Heart left ventricle (tissue), 16 donors: ENCODE results near the gene DAB2IP. TPM values are rescaled to one million over a fixed set of nuclear protein-coding genes. Genes with fewer than 3 reads are reported as not detected.
A peak's percentile ranks its signal among the peaks of the same experiment; 100 is the strongest.

Experiments used
- ATAC-seq, 4 donors: fragments of 200-7000 bp; cut with Tn5 transposase; one replicate each; pipeline ENCODE4 v1.9.1; 2020 to 2022; ENCODE audit warnings: moderate library complexity in 4 of 4, mild to moderate bottlenecking in 3 of 4, moderate number of reproducible peaks in 1 of 4
- DNase-seq, 5 donors: peaks; one replicate each; pipeline ENCODE4 v3.0.0-alpha.2; 2020
- H3K27ac ChIP-seq, 12 donors: fragments of 200-600 bp; sonication (generic) in 4 of 12; one replicate each; pipeline versions ENCODE4 v1.5.0 to v1.8.0; 2016 to 2022; ENCODE audit warnings: mild to moderate bottlenecking in 2 of 12
- H3K27me3 ChIP-seq, 9 donors: fragments of 200-600 bp; sonication (generic) in 2 of 9; one replicate each; pipeline versions ENCODE4 v1.5.1 to v1.8.0; 2016 to 2022; ENCODE audit warnings: mild to moderate bottlenecking in 3 of 9
- H3K36me3 ChIP-seq, 9 donors: fragments of 200-600 bp; sonication (generic) in 2 of 9; one replicate each; pipeline versions ENCODE4 v1.5.0 to v1.8.0; 2018 to 2022; ENCODE audit warnings: mild to moderate bottlenecking in 2 of 9
- H3K4me1 ChIP-seq, 12 donors: fragments of 200-600 bp; sonication (generic) in 4 of 12; one replicate each; pipeline versions ENCODE4 v1.5.0 to v1.8.0; 2016 to 2022; ENCODE audit warnings: mild to moderate bottlenecking in 3 of 12
- H3K4me3 ChIP-seq, 12 donors: fragments of 200-600 bp; sonication (generic) in 4 of 12; one replicate each; pipeline versions ENCODE4 v1.5.0 to v1.8.0; 2017 to 2022; ENCODE audit warnings: mild to moderate bottlenecking in 9 of 12, moderate library complexity in 4 of 12
- H3K9me3 ChIP-seq, 12 donors: fragments of 200-600 bp; sonication (generic) in 4 of 12; one replicate each; pipeline versions ENCODE4 v1.5.0 to v1.8.0; 2016 to 2022; ENCODE audit warnings: mild to moderate bottlenecking in 1 of 12
- POLR2A ChIP-seq, 2 donors: fragments of 450-650 bp; IDR thresholded peaks; one replicate each; pipeline ENCODE4 v1.6.1; 2017; ENCODE audit warnings: antibody characterized with exemption in 2 of 2, mild to moderate bottlenecking in 2 of 2, moderate library complexity in 2 of 2
- WGBS, 4 donors: extraction: QIAGEN DNeasy Blood & Tissue Kit in 2 of 4; methylation state at CpG; one replicate each; pipeline versions ENCODE4 v1.1.5 to v1.1.7; 2013 to 2018; 5-methylcytosine and 5-hydroxymethylcytosine counted together
- intact Hi-C, 10 donors: fragments of 100-400 bp; cut with DNase I; formaldehyde crosslinking; loops; one replicate each; pipeline versions ENCODE4 v1.11.1 to v1.14.2; 2022
- polyA plus RNA-seq, 2 donors: library from polyadenylated mRNA; stranded (reverse); fragments of 200-250 nt; gene quantifications; one replicate each; pipeline ENCODE4 v1.2.3, GENCODE V29; 2013
- total RNA-seq, 9 donors: library from RNA; depleted of rRNA in 2 of 9; stranded (reverse); fragments of >200 nt in 2 of 9; fragmentation: NEBNext Ultra II Directional in 3 of 9; extraction: Animal tissue kit (Norgen Biotek cat#: 25700) in 3 of 9; gene quantifications; one replicate each; pipeline versions ENCODE4 v1.1.0 to v1.2.4, GENCODE V29; 2016 to 2023
- TF ChIP-seq, protein P1 (sequence below), 12 donors: fragments of 200-600 bp; sonication (generic) in 4 of 12; IDR thresholded peaks; one replicate each; pipeline versions ENCODE4 v1.5.0 to v1.8.0; 2018 to 2022; ENCODE audit warnings: antibody characterized with exemption in 12 of 12, mild to moderate bottlenecking in 5 of 12
- donor health status: ischemic (EF 13 %, LVEDD 7.1; RV severe dilation, severe dysfunction).
- donor health status: healthy with polysubstance abuse.
- donor health status: DM: no; HTN: yes; CAD: no.
- donor health status: DM: no; HTN: no; CAD: no.
- donor health status: ischemic (EF 25% LVEDD 6.9; RV normal size, moderate dysfunction).
- donor health status: ischemic (EF 25% LVEDD 5.7; RV mildly dilated, moderate dysfunction).
- donor health status: healthy.
- donor health status: DM: yes; HTN: yes; CAD: no.
- donor health status: ischemic (EF 35%, LVEDD 5.7; RV mildly dilated, moderate dysfunction).
- donor health status: nonischemic (EF 11% LVEDD 7.7; RV severe dilation, severe dysfunction).
- donor health status: DM: yes; HTN: yes; CAD: no.
- donor health status: PGD.
- donor health status: ischemic (EF 29% LVEDD 5.4; RV normal size, mild dysfunction).
- donor health status: nonischemic (EF 23%, LVEDD 6.1; RV moderate dilation, normal function).

Gene DAB2IP
- total and polyA plus RNA-seq, 11 donors = 30.9 to 103 (median 52.6) TPM

DNA sequence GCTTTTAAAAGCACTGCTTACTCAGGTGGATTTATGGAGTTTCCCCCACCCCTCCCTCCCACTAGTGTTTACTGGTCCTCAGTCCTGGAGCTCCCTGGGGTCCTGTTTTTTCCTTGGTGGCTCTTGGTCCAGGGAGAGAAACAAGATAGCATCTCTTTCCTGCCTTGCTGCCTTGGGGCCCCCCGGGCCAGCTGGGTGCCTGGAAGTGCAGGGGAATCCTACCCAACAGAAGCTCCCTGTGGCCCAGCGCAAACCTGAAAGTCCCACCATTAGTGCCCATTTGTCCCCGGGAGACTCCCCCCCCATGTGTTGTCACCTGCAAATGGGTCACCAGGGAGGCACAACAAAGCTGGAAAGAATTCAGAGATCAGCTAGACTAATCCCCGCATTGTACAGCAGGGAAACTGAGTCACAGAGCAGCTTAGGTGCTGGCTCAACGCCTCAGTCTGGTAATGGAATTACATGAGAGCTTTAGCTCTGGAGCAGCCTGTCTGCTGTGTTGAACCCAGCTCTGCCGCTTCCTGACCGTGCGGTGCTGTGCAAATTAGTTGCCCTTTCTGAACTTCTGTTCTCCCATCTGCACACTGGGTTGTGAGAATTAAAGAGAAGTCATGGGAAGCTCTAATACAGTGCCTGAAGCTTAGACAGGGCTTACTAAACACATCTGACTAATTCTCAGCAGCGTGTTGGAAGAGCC lies 38.2 kb downstream of the DAB2IP start:
- Histone ChIP-seq H3K4me1 (peaks cover 8 to 62% (median 36%) of the 10 kb centered on the region in 12 donors), H3K9me3 (no peaks in the 10 kb centered on the region), H3K4me3 (no peak overlapping the region), H3K27me3 (no peaks in the 10 kb centered on the region), H3K27ac (peak overlapping the region in 3 of 12 donors; percentile 34 to 70 (median 53)), H3K36me3 (peaks cover 0 to 3% (median 0%) of the 10 kb centered on the region in 9 donors)
- intact Hi-C loops = loop anchor here in 9 of 10 donors (5.0 to 10.0 kb wide), 8 partner anchors 52 to 305 kb away; no protein-coding TSS in a partner anchor
- no peak for TF ChIP-seq POLR2A (IDR thresholded peaks at IDR 0.05)
- TF ChIP-seq, protein P1, sequence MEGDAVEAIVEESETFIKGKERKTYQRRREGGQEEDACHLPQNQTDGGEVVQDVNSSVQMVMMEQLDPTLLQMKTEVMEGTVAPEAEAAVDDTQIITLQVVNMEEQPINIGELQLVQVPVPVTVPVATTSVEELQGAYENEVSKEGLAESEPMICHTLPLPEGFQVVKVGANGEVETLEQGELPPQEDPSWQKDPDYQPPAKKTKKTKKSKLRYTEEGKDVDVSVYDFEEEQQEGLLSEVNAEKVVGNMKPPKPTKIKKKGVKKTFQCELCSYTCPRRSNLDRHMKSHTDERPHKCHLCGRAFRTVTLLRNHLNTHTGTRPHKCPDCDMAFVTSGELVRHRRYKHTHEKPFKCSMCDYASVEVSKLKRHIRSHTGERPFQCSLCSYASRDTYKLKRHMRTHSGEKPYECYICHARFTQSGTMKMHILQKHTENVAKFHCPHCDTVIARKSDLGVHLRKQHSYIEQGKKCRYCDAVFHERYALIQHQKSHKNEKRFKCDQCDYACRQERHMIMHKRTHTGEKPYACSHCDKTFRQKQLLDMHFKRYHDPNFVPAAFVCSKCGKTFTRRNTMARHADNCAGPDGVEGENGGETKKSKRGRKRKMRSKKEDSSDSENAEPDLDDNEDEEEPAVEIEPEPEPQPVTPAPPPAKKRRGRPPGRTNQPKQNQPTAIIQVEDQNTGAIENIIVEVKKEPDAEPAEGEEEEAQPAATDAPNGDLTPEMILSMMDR (IDR thresholded peaks at IDR 0.05) = no peak
- 91 to 93% (median 92%) methylated on average over 9 of the region's 9 CpGs for WGBS, 4 donors
- peak in 1 of 5 donors; percentile 34 for DNase-seq
- no peak for ATAC-seq

DNA sequence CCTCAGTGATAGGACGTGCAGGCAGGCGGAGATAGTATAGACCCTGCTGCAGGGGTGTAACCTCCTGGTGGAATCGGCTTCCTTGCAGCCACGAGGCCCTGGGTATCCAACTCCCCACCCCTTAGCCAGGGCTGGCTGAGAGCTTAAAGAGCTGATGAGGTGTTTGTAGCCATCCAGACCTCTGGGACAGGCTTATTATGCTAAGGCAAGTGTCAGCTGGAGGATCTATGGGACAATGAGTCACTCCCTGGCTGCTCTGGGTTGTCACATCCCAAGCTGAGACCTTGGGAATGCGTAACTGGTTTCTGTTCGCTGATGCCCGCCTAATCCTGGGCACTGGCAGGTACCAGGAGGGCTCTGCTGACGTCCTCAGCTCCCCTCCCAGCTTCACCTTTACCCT lies 38.9 kb downstream of the DAB2IP start:
- peak in 2 of 4 donors; percentile 28 to 47 for ATAC-seq
- Histone ChIP-seq H3K4me1 (peaks cover 8 to 62% (median 33%) of the 10 kb centered on the region in 12 donors), H3K36me3 (peaks cover 0 to 3% (median 0%) of the 10 kb centered on the region in 9 donors), H3K4me3 (no peak overlapping the region), H3K27ac (peak overlapping the region in 5 of 12 donors; percentile 16 to 70 (median 39)), H3K9me3 (no peaks in the 10 kb centered on the region), H3K27me3 (no peaks in the 10 kb centered on the region)
- 69 to 86% (median 77%) methylated on average over 8 of the region's 8 CpGs for WGBS, 4 donors
- intact Hi-C loops = loop anchor here in 3 of 10 donors (5.0 to 10.0 kb wide), 3 partner anchors 146 to 304 kb away; no protein-coding TSS in a partner anchor
- TF ChIP-seq, protein P1 (IDR thresholded peaks at IDR 0.05) = no peak
- no peak for TF ChIP-seq POLR2A (IDR thresholded peaks at IDR 0.05)
- peak in 1 of 5 donors; percentile 25 for DNase-seq

DNA sequence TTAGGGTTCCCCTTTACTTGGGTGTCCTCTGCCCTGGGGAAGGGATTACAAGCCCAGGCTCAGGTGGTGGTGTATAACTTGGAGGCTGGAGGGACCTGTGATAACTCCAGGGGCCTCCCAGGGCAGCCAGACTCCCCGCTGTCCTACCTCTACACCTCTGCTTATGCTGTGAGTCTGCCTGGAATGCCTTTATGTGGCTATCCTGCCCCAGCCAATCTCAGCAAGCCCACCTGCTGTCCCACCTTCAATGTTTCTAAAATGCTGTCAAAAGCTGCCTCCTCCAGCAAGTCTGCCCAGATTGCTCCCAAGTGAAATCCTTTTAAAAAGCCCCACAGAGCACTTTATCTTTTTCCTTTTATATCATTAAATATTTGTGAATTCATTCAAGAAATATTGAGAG lies 39.3 kb downstream of the DAB2IP start:
- peak in 1 of 5 donors; percentile 14 for DNase-seq
- Histone ChIP-seq H3K36me3 (peaks cover 0 to 3% (median 0%) of the 10 kb centered on the region in 9 donors), H3K9me3 (no peaks in the 10 kb centered on the region), H3K27ac (peak overlapping the region in 4 of 12 donors; percentile 16 to 70 (median 46)), H3K4me1 (peaks cover 8 to 62% (median 33%) of the 10 kb centered on the region in 12 donors), H3K27me3 (no peaks in the 10 kb centered on the region), H3K4me3 (no peak overlapping the region)
- 93 to 100% (median 98%) methylated on average over 1 of the region's 1 CpG for WGBS, 4 donors
- TF ChIP-seq, protein P1 (IDR thresholded peaks at IDR 0.05) = no peak
- TF ChIP-seq POLR2A (IDR thresholded peaks at IDR 0.05) = no peak
- no peak for ATAC-seq
- intact Hi-C loops = loop anchor here in 3 of 10 donors (5.0 to 10.0 kb wide), 3 partner anchors 146 to 304 kb away; no protein-coding TSS in a partner anchor

DNA sequence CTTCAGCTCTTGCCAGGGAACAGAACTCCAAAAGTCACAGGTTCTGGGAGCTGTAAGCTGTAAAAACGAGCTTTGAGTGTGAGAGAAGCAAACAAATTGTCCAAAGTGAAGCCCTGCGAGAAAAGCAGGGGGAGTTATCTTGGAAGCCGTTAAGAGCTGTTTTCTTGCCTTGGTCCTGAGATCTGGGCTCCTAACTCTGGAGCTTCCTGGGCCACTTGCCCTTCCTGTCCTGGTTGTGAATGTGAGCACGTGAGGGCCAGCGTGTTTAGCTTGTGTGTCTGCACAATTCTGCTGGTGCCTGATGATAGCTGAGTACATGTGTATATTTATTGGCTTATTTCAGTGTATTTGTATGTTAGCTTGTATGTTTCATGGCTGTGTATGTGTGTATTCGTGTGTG lies 40.5 kb downstream of the DAB2IP start:
- no peak for TF ChIP-seq POLR2A (IDR thresholded peaks at IDR 0.05)
- ATAC-seq (no peak), DNase-seq (peak in 1 of 5 donors; percentile 14)
- Histone ChIP-seq H3K9me3 (no peaks in the 10 kb centered on the region), H3K27ac (peak overlapping the region in 8 of 12 donors; percentile 7 to 70 (median 52)), H3K36me3 (peaks cover 0 to 3% (median 0%) of the 10 kb centered on the region in 9 donors), H3K27me3 (peaks cover 0 to 3% (median 0%) of the 10 kb centered on the region in 9 donors), H3K4me3 (no peak overlapping the region), H3K4me1 (peaks cover 8 to 57% (median 33%) of the 10 kb centered on the region in 12 donors)
- intact Hi-C loops = loop anchor here in 3 of 10 donors (5.0 to 10.0 kb wide), 3 partner anchors 147 to 303 kb away; no protein-coding TSS in a partner anchor
- 30 to 60% (median 35%) methylated on average over 6 of the region's 6 CpGs for WGBS, 4 donors
